ENCODE data around the gene MRPL44.
A peak's percentile ranks its signal among the peaks of the same experiment; 100 is the strongest.

The MRPL44 gene

DNA sequence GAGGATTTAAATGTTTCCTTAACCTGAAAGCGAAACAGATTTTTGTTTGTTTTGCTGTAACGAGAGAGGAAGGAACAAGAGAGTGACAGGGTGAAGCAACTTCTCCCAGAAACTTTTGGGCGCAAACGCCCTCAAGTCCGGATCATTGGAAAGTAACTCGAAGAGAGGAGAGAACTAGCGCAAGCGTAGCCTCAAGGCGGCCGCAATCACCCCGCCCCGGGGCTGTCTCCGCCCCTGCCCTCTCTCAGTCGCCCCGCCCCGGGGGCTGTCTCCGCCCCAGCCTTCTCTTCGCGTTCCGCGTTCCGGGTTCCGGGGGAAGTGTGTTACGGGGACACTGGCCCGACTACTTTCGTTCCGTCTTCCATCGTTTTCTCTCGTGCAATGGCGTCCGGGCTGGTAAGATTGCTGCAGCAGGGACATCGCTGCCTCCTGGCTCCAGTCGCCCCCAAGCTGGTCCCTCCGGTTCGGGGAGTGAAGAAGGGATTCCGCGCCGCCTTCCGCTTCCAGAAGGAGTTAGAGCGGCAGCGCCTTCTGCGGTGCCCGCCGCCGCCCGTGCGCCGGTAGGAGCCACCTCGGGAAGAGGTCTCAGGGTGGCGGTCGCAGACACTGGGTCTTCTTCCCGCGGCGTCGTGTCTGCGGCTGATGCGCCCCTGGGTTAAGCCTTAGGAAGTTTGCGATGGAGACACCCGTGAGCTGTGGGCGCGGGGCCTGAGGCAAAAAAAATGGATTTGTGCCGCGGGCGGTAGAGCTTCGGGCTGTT lies at the start of gene MRPL44:
Gene MRPL44 (plus strand): TSS at position 372 of the 760 bp plus-strand sequence. CDS start 10 bp downstream, at position 382.
- DNase-seq, result peak; percentile 92

DNA sequence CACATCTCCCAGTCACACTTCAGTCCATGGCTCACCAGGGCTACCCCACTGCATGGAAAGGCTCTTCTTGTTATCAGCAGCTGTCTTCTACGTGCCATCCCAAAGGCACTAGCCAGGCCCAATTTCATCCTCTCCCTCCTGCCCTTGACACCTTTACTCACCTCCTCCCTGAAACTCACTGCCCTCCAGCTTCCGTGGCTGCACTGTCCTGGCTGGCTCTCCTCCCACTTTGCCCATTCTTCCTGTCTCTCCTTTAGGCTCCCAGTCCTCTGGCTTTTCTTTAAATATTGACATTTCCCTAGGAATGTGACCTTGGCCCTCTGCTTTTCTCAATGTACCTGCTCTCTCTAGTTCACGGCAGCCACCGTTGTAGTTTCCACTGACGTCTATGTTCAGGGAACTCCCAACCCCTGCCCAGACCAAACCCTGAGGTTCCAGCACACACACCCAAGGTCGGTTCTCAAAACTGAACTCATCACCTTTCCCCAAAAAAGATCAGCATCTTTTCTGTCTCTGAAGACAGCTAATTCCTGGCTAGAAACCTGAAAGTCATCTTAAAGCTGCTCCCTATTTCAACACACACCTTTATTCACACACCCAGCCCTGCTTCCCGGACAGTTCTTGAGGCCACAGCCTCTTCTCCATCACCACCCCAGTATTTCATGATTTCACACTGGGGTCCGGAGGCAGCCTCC lies 48.8 kb upstream of the MRPL44 start:
- no peak for DNase-seq

DNA sequence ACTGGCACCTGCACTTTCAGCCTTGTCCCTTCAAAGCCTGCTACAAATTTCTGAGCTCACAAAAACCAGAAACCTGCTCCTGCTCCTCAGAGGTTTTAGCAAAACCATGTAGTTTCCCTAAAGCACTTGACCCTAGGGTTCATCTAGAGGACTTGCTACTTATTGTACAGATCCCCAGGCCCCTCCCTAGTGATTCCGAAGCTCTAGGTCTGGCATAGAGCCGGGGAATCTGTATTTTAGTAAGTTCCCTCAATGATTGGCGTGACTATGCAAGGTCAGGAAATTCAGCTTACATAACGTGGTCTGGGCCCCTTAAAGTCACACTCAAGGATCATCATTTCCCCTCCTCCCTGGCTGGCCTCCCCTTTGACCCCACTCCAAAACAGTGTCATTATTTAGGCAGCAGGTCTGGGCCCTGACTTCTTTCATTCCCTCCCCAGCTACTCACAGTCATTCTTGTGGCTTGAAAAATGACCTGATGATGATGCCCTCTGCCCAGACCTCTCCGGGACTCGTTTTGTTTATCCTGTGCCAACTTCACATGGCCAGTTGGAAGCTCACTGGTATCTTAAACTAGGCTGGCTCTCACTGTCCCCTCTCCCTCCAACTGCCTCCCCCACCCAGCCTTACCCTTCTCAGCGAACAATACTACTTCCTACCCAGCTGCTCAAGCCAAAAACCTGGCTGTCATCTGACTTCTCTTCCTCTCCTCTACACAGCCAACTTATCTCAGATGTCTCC lies 48.1 kb upstream of the MRPL44 start:
- no peak for DNase-seq

DNA sequence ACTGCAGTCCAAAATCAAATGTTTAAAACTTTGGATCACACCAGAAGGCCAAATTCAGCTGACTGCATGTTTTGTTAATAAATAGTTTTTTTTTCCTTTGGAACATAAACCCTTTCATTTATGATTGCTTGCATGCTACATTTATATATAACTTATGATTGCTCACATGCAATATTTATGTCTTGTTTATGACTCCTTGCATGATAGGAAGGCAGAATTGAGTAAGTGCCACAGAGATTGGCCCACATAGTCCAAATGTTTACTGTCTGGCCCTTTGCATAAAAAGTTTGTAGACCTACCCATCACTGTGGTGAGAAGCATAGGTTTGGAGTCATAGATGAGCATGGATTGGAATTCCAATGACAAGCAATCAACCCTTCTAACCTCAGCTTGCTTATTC lies 42.9 kb upstream of the MRPL44 start:
- no peak for DNase-seq

DNA sequence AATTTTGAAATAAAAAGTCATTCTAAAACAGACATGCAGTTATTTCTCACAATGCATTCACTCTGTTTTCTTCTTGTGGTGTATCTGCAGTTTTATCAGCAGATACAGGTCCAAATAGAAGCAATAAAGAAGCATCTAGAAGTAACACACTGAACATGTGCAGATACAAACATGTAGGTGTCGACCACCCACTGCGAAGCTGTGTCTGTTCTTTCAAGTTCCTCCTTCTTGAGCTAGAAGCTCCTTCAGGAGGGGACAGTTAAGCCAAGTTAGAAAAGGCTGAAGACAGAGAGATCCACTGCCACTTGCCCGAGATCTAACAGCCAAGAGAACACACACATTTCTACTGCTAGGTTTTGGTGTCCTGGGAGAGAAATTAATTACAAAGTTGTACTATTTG lies 42.2 kb upstream of the MRPL44 start:
- DNase-seq, result no peak

DNA sequence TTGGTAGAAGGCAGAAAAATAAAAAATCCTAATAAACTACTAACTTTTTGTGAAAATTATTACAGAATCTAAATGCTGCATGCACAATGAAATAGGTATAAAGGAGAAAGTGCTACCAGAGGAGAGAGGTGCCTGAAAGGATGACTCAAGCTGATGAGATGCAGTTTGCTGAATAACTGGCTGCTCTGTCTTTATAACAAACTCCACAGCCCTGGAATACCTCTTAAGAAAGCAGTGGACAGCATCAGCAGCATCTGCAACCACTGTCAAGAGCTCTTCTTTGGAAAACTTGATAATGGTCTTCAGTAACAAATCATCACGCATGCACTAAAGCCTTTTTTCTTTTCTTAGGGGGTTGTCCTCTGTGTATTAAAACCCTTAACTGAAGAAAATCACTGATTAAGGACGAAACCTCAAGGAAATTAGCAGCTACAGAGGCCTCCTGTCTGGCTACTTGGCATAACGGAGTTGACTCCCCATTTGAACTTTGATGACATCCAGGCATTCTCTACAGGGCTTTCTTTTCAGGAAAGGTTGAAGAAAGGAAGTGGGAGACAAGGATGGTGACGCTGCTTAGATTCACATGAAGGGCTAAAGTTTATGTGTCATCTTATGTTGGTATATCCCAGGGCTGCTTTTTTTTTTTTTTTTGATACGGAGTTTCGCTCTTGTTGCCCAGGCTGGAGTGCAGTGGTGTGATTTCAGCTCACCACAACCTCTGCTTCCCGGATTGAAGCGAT lies 40.9 kb upstream of the MRPL44 start:
- no peak for DNase-seq

DNA sequence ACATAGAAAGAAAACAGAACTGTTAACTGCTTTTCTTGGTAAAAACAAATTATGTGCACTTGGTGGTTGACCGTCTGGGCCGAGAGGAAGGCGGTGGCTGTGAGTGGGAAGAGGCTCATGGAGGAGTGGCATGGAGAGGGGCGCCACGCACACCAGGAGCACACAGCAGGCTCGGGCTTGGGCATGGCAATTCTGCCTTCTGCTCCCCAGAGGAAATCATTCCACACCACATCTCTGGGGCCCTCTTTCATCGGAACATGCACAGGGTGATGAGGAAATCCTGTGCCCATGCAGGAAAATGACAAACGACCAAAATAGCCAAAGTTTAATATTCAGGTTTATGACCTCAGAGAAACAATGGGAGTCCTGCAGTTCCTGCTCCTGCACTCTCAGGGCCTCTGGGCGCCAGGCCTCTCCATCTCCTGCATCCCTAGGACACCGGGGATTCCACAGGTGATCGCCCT lies 38.6 kb upstream of the MRPL44 start:
- DNase-seq, result no peak

DNA sequence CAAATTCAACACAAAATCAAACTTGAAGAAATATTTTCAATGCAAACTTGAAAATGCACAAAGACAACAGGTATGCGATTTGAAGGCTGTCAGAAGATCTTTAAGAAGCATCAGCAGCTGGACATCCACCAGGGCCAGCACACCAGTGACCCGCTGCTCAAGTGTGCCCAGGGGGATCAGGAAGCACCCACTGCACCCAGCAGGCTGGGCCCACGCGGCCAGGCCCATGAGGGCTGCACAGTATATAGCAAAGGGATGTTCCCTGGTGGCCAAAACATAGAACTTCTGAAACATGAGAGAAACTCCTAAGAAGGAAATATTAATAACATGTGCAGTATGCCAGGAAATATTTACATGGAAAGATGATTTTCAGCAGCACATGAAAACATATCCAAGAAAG lies 37.2 kb upstream of the MRPL44 start:
- no peak for DNase-seq

DNA sequence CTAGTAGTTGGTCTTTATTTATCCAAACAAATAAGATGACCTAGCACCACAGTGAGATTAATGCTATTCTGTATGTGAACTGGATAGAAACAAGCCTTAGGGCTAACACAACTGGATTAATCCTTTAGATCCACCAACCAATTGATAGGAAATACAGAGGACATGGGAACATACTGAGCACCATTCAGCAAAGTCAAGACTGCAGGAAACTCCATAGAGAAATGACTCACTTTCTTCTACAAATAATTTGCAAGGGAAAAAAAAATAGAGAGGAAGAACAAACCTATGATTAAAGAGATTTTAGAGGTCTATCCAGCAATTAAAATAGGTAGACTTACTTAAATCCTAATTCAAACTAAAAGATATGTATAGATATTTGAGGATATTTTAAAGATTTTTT lies 36.1 kb upstream of the MRPL44 start:
- DNase-seq, result no peak

DNA sequence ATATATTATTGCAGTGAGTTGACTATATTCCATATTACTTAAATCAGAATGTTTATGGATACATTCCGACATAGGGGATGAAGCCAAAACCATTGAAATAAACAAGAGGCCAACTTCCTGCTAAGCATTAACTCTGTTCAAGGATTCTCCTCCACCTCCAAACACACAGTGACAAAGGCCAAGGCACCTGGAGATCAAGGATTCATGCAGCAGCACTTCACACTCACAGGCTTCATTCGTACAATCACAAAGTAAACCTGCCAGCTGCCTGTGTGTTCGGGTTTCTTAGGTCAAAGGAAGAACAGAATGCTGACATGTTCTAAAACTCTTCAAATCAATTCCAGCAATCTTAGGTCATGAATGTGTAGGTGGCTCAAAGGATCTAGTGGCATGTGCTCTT lies 35.0 kb upstream of the MRPL44 start:
- DNase-seq, result no peak

DNA sequence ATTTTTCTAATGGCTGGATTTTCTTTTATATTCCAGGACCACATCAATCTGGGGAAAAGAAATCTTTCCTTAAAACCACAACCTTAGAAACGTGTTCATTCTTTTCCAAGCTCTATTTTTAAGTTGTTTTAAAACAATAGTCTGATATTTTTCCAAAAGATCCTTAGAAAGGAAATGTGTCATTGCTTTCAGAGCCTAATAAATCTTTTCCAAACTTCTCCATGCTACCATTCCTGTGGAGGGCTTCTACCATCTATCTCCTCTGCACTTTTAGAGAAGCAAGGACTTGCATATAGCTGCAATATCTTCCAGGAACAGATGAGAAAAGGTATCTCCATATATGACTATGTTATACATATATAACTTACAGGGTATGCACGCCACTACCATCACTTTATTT lies 33.3 kb upstream of the MRPL44 start:
- no peak for DNase-seq

DNA sequence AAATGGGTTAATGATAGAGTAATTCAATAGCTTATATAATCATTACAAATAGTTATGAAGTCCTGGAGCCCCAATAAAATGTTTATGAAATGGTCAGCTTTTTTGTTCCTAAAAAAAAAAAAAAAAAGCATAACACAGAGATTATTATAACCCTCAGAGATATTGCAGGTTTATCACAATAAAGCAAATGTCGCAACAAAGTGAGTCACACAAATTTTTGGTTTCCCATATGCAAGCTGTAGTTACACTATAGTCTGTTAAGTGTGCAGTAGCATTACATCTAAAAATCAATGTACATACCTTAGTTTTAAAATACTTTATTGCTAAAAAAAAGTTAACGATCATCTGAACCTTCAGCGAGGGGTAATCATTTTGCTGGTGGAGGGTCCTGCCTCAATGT lies 32.2 kb upstream of the MRPL44 start:
- no peak for DNase-seq

DNA sequence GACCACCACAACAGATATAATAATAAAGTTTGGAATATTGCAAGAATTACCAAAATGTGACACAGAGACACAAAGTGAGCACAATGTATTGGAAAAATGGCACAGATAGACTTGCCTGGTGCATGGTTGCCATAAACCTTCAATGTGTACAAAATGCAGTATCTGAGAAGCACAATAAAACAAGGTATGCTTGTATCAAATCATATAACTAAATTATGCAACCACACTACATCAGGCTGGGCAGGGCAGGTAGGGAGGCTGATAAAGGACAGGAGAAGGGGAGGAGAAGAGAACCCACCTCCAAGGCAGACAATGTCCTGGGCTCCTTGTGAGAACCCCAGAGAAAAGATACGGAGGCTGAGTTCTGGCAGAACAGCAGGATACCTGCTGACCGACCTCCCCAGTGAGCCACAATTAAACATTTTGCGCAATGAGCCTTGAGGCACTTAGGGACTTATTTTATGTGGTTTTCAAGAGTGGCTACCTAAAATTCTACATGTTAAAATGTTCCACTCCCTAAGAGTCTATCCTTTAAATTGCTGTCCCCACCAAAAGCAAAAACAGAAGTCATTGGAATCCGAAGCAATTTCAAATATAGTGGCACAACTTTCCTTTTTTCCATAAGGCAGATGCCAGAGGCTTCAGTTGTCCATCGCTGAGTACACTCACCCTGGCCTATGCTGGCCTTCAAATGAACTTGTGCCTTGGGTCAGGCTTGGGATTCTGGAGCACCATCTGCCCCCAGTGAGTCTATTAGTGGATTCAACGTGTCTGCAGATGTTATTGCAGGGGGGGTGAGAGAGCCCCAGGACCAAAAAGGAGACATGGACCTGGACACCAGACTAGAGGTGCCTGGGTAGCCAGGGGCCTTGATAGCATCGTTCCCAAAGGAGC lies 28.9 kb upstream of the MRPL44 start:
- DNase-seq, result no peak

DNA sequence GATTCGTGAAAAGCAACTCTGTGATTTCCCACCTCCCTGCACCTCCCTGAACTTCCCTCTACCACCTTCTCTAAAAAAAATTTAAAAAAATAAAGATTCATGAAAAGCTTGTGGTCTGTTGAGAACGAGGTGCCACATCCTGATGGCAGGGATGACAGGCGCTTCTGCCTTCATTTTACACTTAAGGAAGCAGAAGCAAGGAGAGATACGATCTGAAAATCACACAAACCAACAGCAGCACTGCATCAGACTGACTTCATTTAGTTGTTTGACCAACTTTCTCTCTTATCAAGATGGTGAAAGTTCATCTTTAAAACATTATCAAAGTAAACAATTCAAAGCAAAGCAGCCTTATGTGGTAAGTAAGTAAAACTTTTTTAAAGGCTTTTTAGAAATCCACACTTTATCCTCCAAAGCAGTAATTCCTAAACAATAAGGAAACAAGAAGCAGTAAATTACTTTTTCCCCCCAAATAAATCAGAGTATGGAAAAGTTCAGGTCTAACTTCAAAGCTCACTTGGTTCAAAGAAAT lies 27.6 kb upstream of the MRPL44 start:
- DNase-seq, result no peak

DNA sequence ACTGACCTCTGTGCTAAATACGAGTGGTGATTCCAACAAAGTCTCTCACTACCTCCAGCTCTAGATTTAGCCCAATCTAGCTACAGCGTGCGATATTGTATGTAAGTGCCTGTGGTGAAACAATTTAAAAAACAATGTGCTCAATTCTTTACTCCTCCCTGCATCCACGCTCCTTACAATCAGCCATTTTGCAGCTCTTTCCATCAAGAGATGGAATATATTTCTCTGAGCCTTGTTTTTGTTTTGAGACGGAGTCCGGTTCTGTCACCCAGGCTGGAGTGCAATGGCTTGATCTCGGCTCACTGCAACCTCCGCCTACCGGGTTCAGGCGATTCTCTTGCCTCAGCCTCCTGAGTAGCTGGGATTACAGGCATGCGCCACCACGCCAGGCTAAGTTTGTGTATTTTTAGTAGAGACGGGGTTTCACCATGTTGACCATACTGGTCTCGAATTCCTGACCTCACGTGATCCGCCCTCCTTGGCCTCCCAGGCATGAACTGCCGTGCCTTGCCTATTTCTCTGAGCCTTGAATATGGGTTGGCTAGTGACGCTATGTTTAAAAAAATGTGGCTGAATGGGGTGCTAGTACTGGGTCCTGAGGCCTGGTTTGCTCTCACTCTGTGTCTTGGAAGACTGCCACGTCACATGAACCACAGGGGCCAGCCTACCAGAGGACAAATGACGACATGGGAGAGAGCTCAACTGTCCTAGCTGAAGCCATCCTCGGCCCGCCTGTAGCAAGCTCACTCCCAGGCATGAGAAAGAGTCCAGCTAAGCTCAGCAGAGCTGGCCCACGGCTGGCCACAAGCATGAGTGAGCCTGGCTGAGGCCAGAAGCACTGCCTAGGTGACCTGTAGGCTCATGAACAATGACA lies 26.9 kb upstream of the MRPL44 start:
- no peak for DNase-seq

DNA sequence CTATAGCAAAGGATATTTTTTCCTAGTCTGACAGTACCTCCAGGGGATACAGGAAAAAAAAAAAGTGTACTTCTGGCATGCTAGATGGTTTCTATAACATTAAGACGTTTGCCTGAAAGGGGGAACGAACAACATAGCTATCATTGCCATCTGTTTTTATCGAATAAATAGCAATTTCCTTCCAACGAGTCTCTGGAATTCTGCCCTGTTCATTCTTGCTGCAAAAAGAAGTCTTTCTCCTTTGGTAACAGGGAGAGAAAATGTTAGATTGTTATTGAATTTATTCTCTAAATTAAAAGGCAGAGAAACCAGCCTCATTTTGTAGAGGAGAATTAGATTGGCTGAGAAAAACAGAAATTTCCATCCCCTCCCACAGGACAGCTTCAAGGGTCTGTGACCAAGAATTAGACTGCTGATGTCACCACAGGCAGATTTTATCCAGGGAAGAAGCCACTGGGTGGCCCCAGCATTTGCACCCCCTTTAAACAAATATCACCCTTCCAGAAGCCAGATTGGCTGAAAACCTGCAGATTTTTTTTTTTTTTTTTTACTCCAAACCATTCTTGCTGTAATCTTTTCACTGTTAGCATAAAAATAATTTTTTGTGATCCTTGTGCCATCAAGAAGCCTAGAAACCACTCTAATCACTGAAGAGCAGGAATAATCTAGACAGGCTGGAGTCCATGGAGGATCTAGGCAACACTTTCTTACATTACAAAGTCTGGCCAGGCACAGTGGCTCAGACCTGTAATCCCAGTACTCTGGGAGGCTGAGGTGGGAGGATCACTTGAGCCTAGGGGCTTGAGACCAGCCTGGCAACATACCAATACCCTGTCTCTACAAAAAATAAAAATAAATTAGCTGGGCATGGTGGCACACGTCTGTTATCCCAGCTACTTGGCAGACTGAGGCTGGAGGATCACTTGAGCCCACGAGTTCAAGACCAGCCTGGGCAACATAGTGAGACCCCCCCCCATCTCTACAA lies 24.2 kb upstream of the MRPL44 start:
- no peak for DNase-seq

DNA sequence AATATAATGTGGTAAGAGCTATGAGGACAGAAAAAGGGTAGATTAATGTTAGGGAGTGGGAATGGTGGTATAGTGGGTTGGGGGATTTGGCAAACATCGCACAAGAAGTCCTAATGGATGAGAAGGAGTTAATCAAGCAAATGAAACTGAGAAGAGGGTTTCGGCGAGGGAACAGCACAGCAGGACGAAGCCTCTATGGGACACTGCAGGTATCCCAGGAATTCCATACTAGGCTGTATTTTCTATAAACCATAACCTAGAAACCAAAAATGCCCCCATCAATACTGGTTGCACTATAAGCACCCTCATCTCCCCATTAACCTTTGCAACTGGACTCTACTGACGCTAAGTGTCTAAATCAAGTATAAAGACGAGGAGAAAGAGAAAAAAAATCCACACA lies 22.4 kb upstream of the MRPL44 start:
- DNase-seq, result no peak

DNA sequence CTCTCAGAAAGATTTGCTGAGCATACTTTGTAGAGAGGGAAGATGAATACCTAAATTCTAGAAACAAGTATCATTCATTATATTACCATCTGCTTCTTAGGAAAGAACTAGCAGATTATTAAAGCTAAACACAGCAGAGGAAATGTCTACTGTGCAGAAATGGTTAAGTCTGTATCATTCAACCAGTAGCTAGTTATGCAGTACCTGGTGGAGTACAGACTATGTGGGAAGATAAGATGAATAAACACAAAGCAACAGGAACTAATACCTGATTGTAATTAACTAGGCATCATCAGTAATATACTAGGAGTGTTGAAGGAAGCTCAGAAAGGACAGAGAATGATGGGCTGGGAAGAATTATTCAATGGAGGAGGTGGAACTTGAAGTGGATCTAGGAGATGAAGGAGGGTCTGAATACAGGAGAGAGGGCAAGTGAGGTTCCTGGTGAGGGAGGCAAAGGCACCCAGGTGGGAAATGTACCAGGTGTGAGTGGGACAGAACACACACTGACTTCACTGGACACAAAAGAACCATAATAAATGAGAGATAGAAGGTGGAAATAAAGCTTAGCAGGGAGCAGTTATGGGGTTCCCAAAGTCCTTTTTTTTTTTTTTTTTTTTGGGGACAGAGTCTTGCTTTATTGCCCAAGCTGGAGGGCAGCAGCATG lies 21.7 kb upstream of the MRPL44 start:
- DNase-seq, result no peak

DNA sequence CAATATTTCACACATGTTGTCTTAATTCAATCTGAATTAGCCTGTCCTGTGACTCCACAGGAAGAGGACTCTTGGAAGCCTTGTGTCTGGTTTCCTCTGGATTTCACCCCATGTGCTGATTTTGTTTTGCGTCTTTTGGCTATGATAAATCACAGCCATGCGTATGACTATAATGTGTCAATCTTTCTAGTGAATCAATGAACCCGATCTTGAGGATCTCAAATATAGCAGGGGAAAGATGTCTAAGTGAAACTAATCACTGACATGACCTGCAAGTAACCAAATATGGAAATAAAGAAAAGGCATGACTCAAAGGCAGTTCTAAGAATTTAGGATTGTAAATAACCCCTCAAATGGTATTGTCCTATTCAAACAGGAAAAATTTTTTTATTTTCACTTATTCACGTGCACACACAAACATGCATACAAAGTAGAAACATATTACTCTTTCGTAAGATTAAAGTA lies 20.4 kb upstream of the MRPL44 start:
- DNase-seq, result no peak

Data from COR-L47 (cell line).